Osteoblast (primary cell): Measurements from ENCODE around the gene EPS8L1. TPM values are rescaled to one million over a fixed set of nuclear protein-coding genes. Genes with fewer than 3 reads are reported as not detected.
"Not testable (repeated sequence)": the region's sequence is repeated elsewhere in the genome, so short reads cannot be mapped to it uniquely, and the experiment has no call there.

Experiments used
- DNase-seq: peaks from one replicate; pipeline ENCODE4 v3.0.0; 2011; ENCODE audit warnings: low spot score, mixed read lengths; ENCODE audit not compliant: insufficient read length; ENCODE audit errors: missing footprints
- H2AFZ ChIP-seq: 2 replicates; pipeline ENCODE4 v1.6.0; 2011; ENCODE audit warnings: mild to moderate bottlenecking, low read length
- H3K27ac ChIP-seq: 2 replicates; pipeline ENCODE4 v1.5.1; 2011; ENCODE audit warnings: mild to moderate bottlenecking, low read depth, low read length, moderate library complexity
- H3K27me3 ChIP-seq: 2 replicates; pipeline ENCODE4 v1.6.0; 2012; ENCODE audit warnings: mild to moderate bottlenecking, control low read depth, inconsistent platforms, low read length, moderate library complexity; ENCODE audit not compliant: insufficient read depth
- H3K36me3 ChIP-seq: 2 replicates; pipeline ENCODE4 v1.5.1; 2011; ENCODE audit warnings: mild to moderate bottlenecking, low read length, control low read depth, moderate library complexity; ENCODE audit not compliant: insufficient read depth
- H3K4me1 ChIP-seq: 2 replicates; pipeline ENCODE4 v1.5.1; 2011; ENCODE audit warnings: mild to moderate bottlenecking, low read length, control low read depth, moderate library complexity; ENCODE audit not compliant: insufficient read depth
- H3K4me2 ChIP-seq: 2 replicates; pipeline ENCODE4 v1.6.0; 2011; ENCODE audit warnings: mild to moderate bottlenecking, low read length; ENCODE audit not compliant: insufficient read depth
- H3K4me3 ChIP-seq: fragments of 200-600 bp; sonication (generic); 3 replicates; pipeline ENCODE4 v1.5.1; 2012; ENCODE audit warnings: mild to moderate bottlenecking, low read length, inconsistent platforms; ENCODE audit not compliant: insufficient read depth
- H3K79me2 ChIP-seq: 2 replicates; pipeline ENCODE4 v1.6.0; 2012; ENCODE audit warnings: mild to moderate bottlenecking, low read length, control low read depth, inconsistent platforms; ENCODE audit not compliant: insufficient read depth
- H3K9me3 ChIP-seq: 2 replicates; pipeline ENCODE4 v1.5.1; 2011; ENCODE audit warnings: low read depth, low read length, control low read depth
- H4K20me1 ChIP-seq: 2 replicates; pipeline ENCODE4 v1.6.0; 2012; ENCODE audit warnings: mild to moderate bottlenecking, low read length, control low read depth; ENCODE audit not compliant: insufficient read depth
- CTCF ChIP-seq: IDR thresholded peaks from 2 replicates; pipeline ENCODE4 v1.5.1; 2011; ENCODE audit warnings: mild to moderate bottlenecking, low read depth, low read length, moderate library complexity; ENCODE audit errors: extremely low read depth
- total RNA-seq: library from RNA; depleted of rRNA; stranded (reverse); fragments of >200 nt; gene quantifications from 2 replicates; pipeline ENCODE4 v1.2.3, GENCODE V29; 2012

Gene EPS8L1
- total RNA-seq = 0.29 and 1.1 TPM in 2 replicates

- H3K4me3 ChIP-seq = no peak within 1 kb of the TSS
- no peak within 1 kb of the TSS for H3K27ac ChIP-seq
- peaks cover 16% of the 10 kb centered on the region for H3K27me3 ChIP-seq
- no peak within 1 kb of the TSS for H3K4me2 ChIP-seq
- no peaks in the 10 kb centered on the region for H3K9me3 ChIP-seq
- TF ChIP-seq CTCF = no peak
- no peaks in the 10 kb centered on the region for H4K20me1 ChIP-seq
- H3K4me1 ChIP-seq = no peaks in the 10 kb centered on the region
- peak; percentile 56 for DNase-seq
- no peaks in the 10 kb centered on the region for H3K79me2 ChIP-seq
- H3K36me3 ChIP-seq = no peaks in the 10 kb centered on the region
- H2AFZ ChIP-seq = no peak within 1 kb of the TSS
Observed at GRCh38 chr19:55075371-55075998, at the start of gene EPS8L1. Gene EPS8L1 (plus strand): TSS chr19:55075869. CDS start chr19:55076445, 576 bp downstream.

- not testable (repeated sequence) for H3K79me2 ChIP-seq, DNase-seq, H4K20me1 ChIP-seq, H3K27ac ChIP-seq, H2AFZ ChIP-seq, H3K27me3 ChIP-seq, H3K4me2 ChIP-seq, H3K4me3 ChIP-seq, H3K36me3 ChIP-seq, H3K9me3 ChIP-seq, H3K4me1 ChIP-seq
Observed at GRCh38 chr19:55027140-55027471, 48.6 kb upstream of the EPS8L1 start.

GRCh38 chr19:55027472-55028337, 48.0 kb upstream of the EPS8L1 start:
- H3K4me1 ChIP-seq = no peaks in the 10 kb centered on the region
- no peak overlapping the region for H2AFZ ChIP-seq
- no peak for TF ChIP-seq CTCF
- H4K20me1 ChIP-seq = no peaks in the 10 kb centered on the region
- no peaks in the 10 kb centered on the region for H3K36me3 ChIP-seq
- no peak overlapping the region for H3K27ac ChIP-seq
- no peak overlapping the region for H3K4me2 ChIP-seq
- H3K27me3 ChIP-seq = no peaks in the 10 kb centered on the region
- peak; percentile 68 for DNase-seq
- no peaks in the 10 kb centered on the region for H3K79me2 ChIP-seq
- no peaks in the 10 kb centered on the region for H3K9me3 ChIP-seq
- H3K4me3 ChIP-seq = no peak overlapping the region

DNA sequence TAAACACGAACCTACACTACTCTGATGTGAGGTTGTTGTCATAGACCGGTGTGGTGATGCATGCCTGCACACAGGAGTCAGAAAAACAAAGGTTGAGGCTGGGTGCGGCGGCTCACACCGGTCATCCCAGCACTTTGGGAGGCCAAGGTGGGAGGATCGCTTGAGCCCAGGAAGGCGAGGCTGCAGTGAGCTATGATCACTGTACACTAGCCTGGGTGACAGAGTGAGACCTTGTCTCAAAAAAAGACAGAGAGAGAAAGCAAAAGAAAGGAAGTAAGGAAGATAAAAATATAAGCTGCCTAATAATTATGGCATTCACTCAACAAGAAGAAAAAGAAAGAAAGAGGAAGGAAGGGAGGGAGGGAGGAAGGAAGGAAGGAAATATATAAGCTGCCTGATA, 46.9 kb upstream of the EPS8L1 start:
- no peak overlapping the region for H3K4me2 ChIP-seq
- H3K9me3 ChIP-seq = no peaks in the 10 kb centered on the region
- H3K36me3 ChIP-seq = no peaks in the 10 kb centered on the region
- no peak overlapping the region for H3K4me3 ChIP-seq
- DNase-seq = no peak
- no peaks in the 10 kb centered on the region for H4K20me1 ChIP-seq
- H3K79me2 ChIP-seq = no peaks in the 10 kb centered on the region
- TF ChIP-seq CTCF = no peak
- no peak overlapping the region for H2AFZ ChIP-seq
- H3K27ac ChIP-seq = no peak overlapping the region
- H3K4me1 ChIP-seq = no peaks in the 10 kb centered on the region
- no peaks in the 10 kb centered on the region for H3K27me3 ChIP-seq
